Endothelial cell of umbilical vein (primary cell): Measurements from ENCODE around the gene HOXA9. TPM values are rescaled to one million over a fixed set of nuclear protein-coding genes. Genes with fewer than 3 reads are reported as not detected.

Source experiments
- BruUV-seq: library from RNA; stranded (reverse); fragments of 400-500 nt; replicated peaks from 2 replicates; lab custom pipeline; 2021; lab: Mats Ljungman, UMichigan
- CTCF ChIA-PET: fragments of 300-600, 350-600 bp; sonication (Branson Sonifier 250); formaldehyde crosslinking; loops from one replicate; lab custom pipeline; 2021; ENCODE audit warnings: antibody characterized with exemption, inconsistent platforms; lab: Charles Lee
- POLR2A ChIA-PET: fragments of 300-600, 350-600 bp; sonication (Branson Sonifier 250); formaldehyde crosslinking; loops from one replicate; lab custom pipeline; 2021; ENCODE audit warnings: antibody characterized with exemption, inconsistent platforms; lab: Charles Lee
- DNase-seq: peaks from one replicate; pipeline ENCODE4 v3.0.0-alpha.2; 2011; ENCODE audit warnings: low read depth, low spot score
- FAIRE-seq: peaks from 2 replicates; lab custom pipeline; 2011; peaks lifted over from hg19 to GRCh38; lab: Jason Lieb, UNC
- H2AFZ ChIP-seq: 2 replicates; pipeline ENCODE4 v1.6.0; 2012; ENCODE audit warnings: low read depth, low read length, control low read depth, inconsistent platforms
- H3K27ac ChIP-seq: 2 replicates; pipeline ENCODE4 v1.5.1; 2011; ENCODE audit warnings: low read depth, mild to moderate bottlenecking, control low read depth, low read length, moderate library complexity; ENCODE audit not compliant: insufficient read depth
- H3K27me3 ChIP-seq, 2 experiments: 2 replicates each; pipeline versions ENCODE4 v1.6.0 to v1.6.1; 2011; ENCODE audit warnings: low read length in 2 of 2, mixed read lengths in 1 of 2; ENCODE audit not compliant: control insufficient read depth in 2 of 2, insufficient read depth in 2 of 2
- H3K36me3 ChIP-seq, 2 experiments: 2 replicates in 1 of 2; 3 replicates in 1 of 2; pipeline ENCODE4 v1.5.1; 2011; ENCODE audit warnings: low read length in 2 of 2, mild to moderate bottlenecking in 1 of 2, moderate library complexity in 1 of 2; ENCODE audit not compliant: control insufficient read depth in 2 of 2, insufficient read depth in 2 of 2; ENCODE audit errors: extremely low read depth in 1 of 2
- H3K4me1 ChIP-seq: 3 replicates; pipeline ENCODE4 v1.5.1; 2011; ENCODE audit warnings: mild to moderate bottlenecking, low read length; ENCODE audit not compliant: control insufficient read depth, insufficient read depth; ENCODE audit errors: extremely low read depth
- H3K4me2 ChIP-seq: 2 replicates; pipeline ENCODE4 v1.6.1; 2011; ENCODE audit warnings: low read length, control low read depth, mixed read lengths; ENCODE audit not compliant: insufficient read depth
- H3K4me3 ChIP-seq, 3 experiments: fragments of 200-600 bp in 1 of 3; sonication (generic), shearing (Covaris generic) in 1 of 3; replicated peaks in 1 of 3; 2 replicates each; pipeline ENCODE4 v1.5.1; 2011 to 2016; ENCODE audit warnings: control low read depth in 3 of 3, low read length in 3 of 3, mild to moderate bottlenecking in 2 of 3, inconsistent platforms in 1 of 3, low read depth in 1 of 3, moderate library complexity in 1 of 3; ENCODE audit not compliant: insufficient read depth in 1 of 3
- H3K79me2 ChIP-seq: 2 replicates; pipeline ENCODE4 v1.6.0; 2012; ENCODE audit warnings: low read length, inconsistent platforms; ENCODE audit not compliant: control insufficient read depth, insufficient read depth
- H3K9ac ChIP-seq: replicated peaks from 2 replicates; pipeline ENCODE3; 2011; ENCODE audit warnings: low read length, control low read depth; ENCODE audit not compliant: insufficient read depth; ENCODE audit errors: extremely low read depth
- H3K9me1 ChIP-seq: replicated peaks from 3 replicates; pipeline ENCODE4 v1.6.0; 2011; ENCODE audit warnings: mild to moderate bottlenecking, low read length; ENCODE audit not compliant: control insufficient read depth, insufficient read depth; ENCODE audit errors: extremely low read depth
- H3K9me3 ChIP-seq: replicated peaks from 2 replicates; pipeline ENCODE4 v1.5.1; 2012; ENCODE audit warnings: low read length, inconsistent platforms; ENCODE audit not compliant: control insufficient read depth, insufficient read depth
- H4K20me1 ChIP-seq: replicated peaks from 2 replicates; pipeline ENCODE3; 2011; ENCODE audit warnings: mild to moderate bottlenecking, low read length; ENCODE audit not compliant: control insufficient read depth, insufficient read depth; ENCODE audit errors: extremely low read depth
- CTCF ChIP-seq, 2 donors: IDR thresholded peaks; 1 replicate in 1 of 2; 2 replicates in 1 of 2; pipeline ENCODE4 v1.5.1; 2011; ENCODE audit warnings: low read length in 2 of 2, mild to moderate bottlenecking in 2 of 2, moderate library complexity in 2 of 2, control low read depth in 1 of 2, inconsistent platforms in 1 of 2, low read depth in 1 of 2; ENCODE audit not compliant: insufficient read depth in 1 of 2; ENCODE audit errors: extremely low read depth in 1 of 2
- EZH2 ChIP-seq: IDR thresholded peaks from 2 replicates; pipeline ENCODE4 v1.6.1; 2012; ENCODE audit warnings: borderline replicate concordance, low read depth, mild to moderate bottlenecking, moderate library complexity, low read length, inconsistent platforms; ENCODE audit not compliant: severe bottlenecking
- FOS ChIP-seq: IDR thresholded peaks from 2 replicates; pipeline ENCODE4 v1.6.1; 2011; ENCODE audit warnings: mild to moderate bottlenecking, low read length, moderate library complexity, borderline replicate concordance; ENCODE audit not compliant: insufficient read depth
- GATA2 ChIP-seq: IDR thresholded peaks from 2 replicates; pipeline ENCODE4 v1.7.0; 2011; ENCODE audit warnings: low read depth, mild to moderate bottlenecking, moderate library complexity, mixed read lengths, low read length; ENCODE audit not compliant: insufficient read length, insufficient read depth
- JUN ChIP-seq: IDR thresholded peaks from 2 replicates; pipeline ENCODE4 v1.6.1; 2011; ENCODE audit warnings: borderline replicate concordance, low read depth; ENCODE audit not compliant: insufficient read length, insufficient read depth
- MAX ChIP-seq: IDR thresholded peaks from 2 replicates; pipeline ENCODE4 v1.6.1; 2011; ENCODE audit not compliant: insufficient read depth, insufficient read length
- MYC ChIP-seq: IDR thresholded peaks from one replicate; pipeline ENCODE4 v1.6.1; 2011; ENCODE audit warnings: mild to moderate bottlenecking, low read depth, low read length
- POLR2A ChIP-seq: IDR thresholded peaks from 2 replicates; pipeline ENCODE4 v1.6.1; 2012; ENCODE audit warnings: low read depth, mild to moderate bottlenecking, control low read depth, low read length
- POLR2AphosphoS5 ChIP-seq: IDR thresholded peaks from 2 replicates; pipeline ENCODE4 v1.6.1; 2012; ENCODE audit warnings: low read depth, mild to moderate bottlenecking, control low read depth, low read length, moderate library complexity; ENCODE audit not compliant: insufficient read depth
- dilution Hi-C: fragments of 300-500 bp; cut with MboI; formaldehyde crosslinking; loops from one replicate; pipeline ENCODE4 v1.15.0; 2019; ENCODE audit warnings: low sequenced_read_pairs; ENCODE audit not compliant: extremely low pct_ligation_motif_present
- intact Hi-C: fragments of 100-400 bp; cut with micrococcal nuclease; formaldehyde crosslinking; loops from one replicate; pipeline ENCODE4 v1.10.0; 2022
- polyA plus RNA-seq, 4 experiments: library from polyadenylated mRNA; depleted of rRNA in 3 of 4; stranded (reverse) in 3 of 4; unstranded in 1 of 4; fragments of >200 nt; gene quantifications; 2 replicates each; pipeline versions ENCODE4 v1.2.1 to v1.2.3, GENCODE V29; 2011 to 2012; ENCODE audit warnings: missing spikeins in 1 of 4
- total RNA-seq: library from RNA; stranded (reverse); gene quantifications from 2 replicates; pipeline ENCODE4 v1.2.3, GENCODE V29; 2021

HOXA9 gene
- total and polyA plus RNA-seq, 2 donors (not counting 3 experiments of a cell fraction or from before 2014, with no cell fraction given), result 47.2 to 61.6 TPM

GRCh38 chr7:27180431-27181420 lies 15.4 kb upstream of the HOXA9 start:
- peak; percentile 11 for DNase-seq
- intact Hi-C loops (no loop called here), dilution Hi-C loops (no loop called here)
- ChIA-PET POLR2A (interaction anchor here (1.1 to 1.4 kb wide), 2 partner anchors 13 to 74 kb away, joined by 3 to 5 read pairs; no protein-coding TSS in a partner anchor), CTCF (interaction anchor here (0.6 to 8.0 kb wide), 36 partner anchors 8 to 1319 kb away, joined by 3 to 86 read pairs (median 6); partner anchors contain the start of genes HOXA3, HOXA4, HOXA5 and HOXA6)
- Histone ChIP-seq H3K4me1 (peaks cover 62% of the 10 kb centered on the region), H3K9me3 (no peaks in the 10 kb centered on the region), H3K9ac (no peak overlapping the region), H3K79me2 (peaks cover 92% of the 10 kb centered on the region), H2AFZ (peak overlapping the region; percentile 23), H3K4me3 (peak overlapping the region in 2 of 3 experiments; percentile 53 to 94), H3K36me3 (no peaks in the 10 kb centered on the region), H3K27ac (peak overlapping the region; percentile 96), H3K9me1 (no peaks in the 10 kb centered on the region), H3K4me2 (peak overlapping the region; percentile 13), H4K20me1 (no peaks in the 10 kb centered on the region), H3K27me3 (no peaks in the 10 kb centered on the region)
- TF ChIP-seq GATA2, result no peak
- no peak for FAIRE-seq
- no TSS peak for BruUV-seq

GRCh38 chr7:27179503-27180430 lies 14.4 kb upstream of the HOXA9 start:
- Histone ChIP-seq H2AFZ (peak overlapping the region; percentile 64), H3K27me3 (no peaks in the 10 kb centered on the region)
- TSS peak; percentile 12 for BruUV-seq

More at GRCh38 chr7:27179503-27180430, 14.4 kb upstream of the HOXA9 start:
- dilution Hi-C loops, result no loop called here
- peaks cover 65% of the 10 kb centered on the region for H3K4me1 ChIP-seq
- H3K79me2 ChIP-seq, result peaks cover 94% of the 10 kb centered on the region
- no peaks in the 10 kb centered on the region for H3K9me1 ChIP-seq
- no peaks in the 10 kb centered on the region for H4K20me1 ChIP-seq
- H3K4me2 ChIP-seq, result peak overlapping the region; percentile 98
- ChIA-PET POLR2A (interaction anchor here (0.7 to 1.9 kb wide), 5 partner anchors 12 to 967 kb away, joined by 3 to 6 read pairs (median 5); partner anchors contain the start of gene HOXA9), CTCF (interaction anchor here (0.6 to 8.0 kb wide), 39 partner anchors 9 to 1318 kb away, joined by 3 to 86 read pairs (median 6); partner anchors contain the start of genes HOXA3, HOXA4, HOXA5 and HOXA6)
- FAIRE-seq (peak; percentile 89), DNase-seq (peak; percentile 90)
- peak overlapping the region; percentile 53 to 94 (median 69) for H3K4me3 ChIP-seq
- TF ChIP-seq EZH2, result no peak
- TF ChIP-seq FOS, result peak; percentile 9
- TF ChIP-seq POLR2AphosphoS5, result no peak
- TF ChIP-seq JUN, result no peak
- TF ChIP-seq MAX, result no peak
- peak; percentile 93 to 97 for TF ChIP-seq CTCF (IDR thresholded peaks at IDR 0.05; ENCODE audit: extremely low read depth in 1 of 2, insufficient read depth in 1 of 2, low read depth in 1 of 2, low read length in 2 of 2)
- TF ChIP-seq MYC, result no peak
- TF ChIP-seq GATA2, result peak; percentile 19
- no peak for TF ChIP-seq POLR2A
- H3K9me3 ChIP-seq, result no peaks in the 10 kb centered on the region
- intact Hi-C loops, result loop anchor here (1.0 kb wide), 1 partner anchor 8 kb away; no protein-coding TSS in a partner anchor
- no peaks in the 10 kb centered on the region for H3K36me3 ChIP-seq
- peak overlapping the region; percentile 96 for H3K27ac ChIP-seq
- H3K9ac ChIP-seq, result peak overlapping the region; percentile 95
